Measurements from ENCODE around the gene SLC5A2.

SLC5A2 gene

DNA sequence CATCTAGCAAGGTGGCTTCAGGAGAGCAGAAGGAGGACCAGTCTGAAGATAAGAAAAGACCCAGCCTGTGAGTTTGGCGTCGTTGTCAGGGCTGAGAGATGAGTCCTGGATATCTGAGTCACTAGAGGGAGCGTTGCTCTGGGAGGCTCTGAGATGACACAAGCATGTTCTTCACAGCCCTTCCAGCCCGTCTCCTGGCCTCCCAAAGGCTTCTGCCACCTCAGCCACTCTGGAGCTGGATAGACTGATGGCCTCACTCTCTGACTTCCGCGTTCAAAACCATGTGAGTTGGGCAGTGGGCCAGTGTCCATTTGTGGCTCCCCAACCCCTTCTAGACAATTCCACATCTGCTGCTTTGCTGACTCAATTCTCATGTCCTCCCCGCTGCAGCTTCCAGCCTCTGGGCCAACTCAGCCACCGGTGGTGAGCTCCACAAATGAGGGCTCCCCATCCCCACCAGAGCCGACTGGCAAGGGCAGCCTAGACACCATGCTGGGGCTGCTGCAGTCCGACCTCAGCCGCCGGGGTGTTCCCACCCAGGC, 8.7 kb upstream of the SLC5A2 start:
- H3F3A ChIP-seq (ENCODE audit: insufficient read depth, low read length), result no peaks in the 10 kb centered on the region
- H3K9me3 ChIP-seq (replicated peaks; ENCODE audit: insufficient read depth, low read length), result no peaks in the 10 kb centered on the region
- no peak for DNase-seq
- no peaks in the 10 kb centered on the region for H3K79me2 ChIP-seq (ENCODE audit: low read length)
- no peak overlapping the region for H3K4me3 ChIP-seq (ENCODE audit: low read length)
- H3K27ac ChIP-seq (ENCODE audit: low read length), result no peak overlapping the region
- TF ChIP-seq, protein P1, sequence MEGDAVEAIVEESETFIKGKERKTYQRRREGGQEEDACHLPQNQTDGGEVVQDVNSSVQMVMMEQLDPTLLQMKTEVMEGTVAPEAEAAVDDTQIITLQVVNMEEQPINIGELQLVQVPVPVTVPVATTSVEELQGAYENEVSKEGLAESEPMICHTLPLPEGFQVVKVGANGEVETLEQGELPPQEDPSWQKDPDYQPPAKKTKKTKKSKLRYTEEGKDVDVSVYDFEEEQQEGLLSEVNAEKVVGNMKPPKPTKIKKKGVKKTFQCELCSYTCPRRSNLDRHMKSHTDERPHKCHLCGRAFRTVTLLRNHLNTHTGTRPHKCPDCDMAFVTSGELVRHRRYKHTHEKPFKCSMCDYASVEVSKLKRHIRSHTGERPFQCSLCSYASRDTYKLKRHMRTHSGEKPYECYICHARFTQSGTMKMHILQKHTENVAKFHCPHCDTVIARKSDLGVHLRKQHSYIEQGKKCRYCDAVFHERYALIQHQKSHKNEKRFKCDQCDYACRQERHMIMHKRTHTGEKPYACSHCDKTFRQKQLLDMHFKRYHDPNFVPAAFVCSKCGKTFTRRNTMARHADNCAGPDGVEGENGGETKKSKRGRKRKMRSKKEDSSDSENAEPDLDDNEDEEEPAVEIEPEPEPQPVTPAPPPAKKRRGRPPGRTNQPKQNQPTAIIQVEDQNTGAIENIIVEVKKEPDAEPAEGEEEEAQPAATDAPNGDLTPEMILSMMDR (IDR thresholded peaks at IDR 0.05; ENCODE audit: low read length), result no peak
- no peak for TF ChIP-seq EZH2phosphoT487 (IDR thresholded peaks at IDR 0.05; ENCODE audit: low read length)
- TF ChIP-seq EZH2 (optimal IDR thresholded peaks at IDR 0.05; ENCODE audit: low read depth, low read length), result no peak
- no peaks in the 10 kb centered on the region for H4K20me1 ChIP-seq (ENCODE audit: insufficient read depth, low read length)
- no peaks in the 10 kb centered on the region for H3K36me3 ChIP-seq (replicated peaks; ENCODE audit: insufficient read depth, low read length)
- H3K9ac ChIP-seq (ENCODE audit: low read length), result no peak overlapping the region
- no peak overlapping the region for H2AFZ ChIP-seq (ENCODE audit: low read length)
- H3K4me1 ChIP-seq (ENCODE audit: low read length), result no peaks in the 10 kb centered on the region
- no peak overlapping the region for H3K4me2 ChIP-seq (ENCODE audit: low read depth, low read length)
- peaks cover 30% of the 10 kb centered on the region for H3K27me3 ChIP-seq (replicated peaks; ENCODE audit: insufficient read depth, low read length)
- H3K9me2 ChIP-seq (replicated peaks; ENCODE audit: insufficient read depth, low read length), result no peaks in the 10 kb centered on the region

DNA sequence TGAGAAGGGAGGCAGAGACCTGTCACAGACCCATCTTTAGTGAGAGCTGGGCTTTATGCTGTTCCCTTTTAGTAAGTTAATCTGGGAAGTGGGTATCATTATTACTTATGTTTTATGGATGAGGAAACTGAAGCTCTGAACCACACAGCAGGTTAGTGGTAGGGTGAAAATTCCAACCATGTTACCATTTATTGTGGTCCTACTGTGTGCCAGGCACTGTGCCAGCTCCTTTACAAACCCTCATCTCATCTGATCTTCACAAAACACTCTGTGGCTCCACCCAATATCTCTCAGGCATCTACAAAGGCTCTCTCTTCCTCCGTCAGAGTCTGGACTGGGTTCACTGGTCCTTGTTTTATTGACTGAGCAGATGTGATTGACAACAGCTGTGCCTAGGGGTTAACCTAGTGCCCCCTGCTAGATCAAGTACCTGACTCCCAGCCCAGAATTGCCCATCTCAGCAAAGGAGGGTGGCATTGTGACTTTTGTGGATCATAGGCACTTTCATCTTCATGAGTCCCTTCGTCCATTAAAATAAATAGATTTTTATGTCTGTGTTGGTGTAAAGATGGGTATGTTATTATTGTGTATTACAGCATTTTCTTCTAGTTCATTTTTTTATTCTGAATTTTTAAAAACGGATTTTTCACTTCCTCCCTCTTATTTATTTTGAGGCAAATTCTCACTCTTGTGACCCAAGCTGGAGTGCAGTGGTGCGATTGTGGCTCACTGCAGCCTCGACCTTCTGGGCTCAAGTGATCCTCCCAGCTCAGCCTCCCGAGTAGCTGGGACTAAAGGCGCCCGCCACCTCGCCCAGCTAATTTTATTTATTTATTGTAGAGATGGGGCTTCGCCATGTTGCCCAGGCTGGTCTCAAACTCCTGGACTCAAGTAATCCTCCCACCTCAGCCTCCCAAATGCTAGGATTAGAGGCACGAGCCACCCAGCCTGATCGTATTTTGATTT, 7.9 kb upstream of the SLC5A2 start:
- Histone ChIP-seq H3K4me3 (ENCODE audit: low read length) (no peak overlapping the region), H2AFZ (ENCODE audit: low read length) (no peak overlapping the region), H3K36me3 (replicated peaks; ENCODE audit: insufficient read depth, low read length) (no peaks in the 10 kb centered on the region), H3K79me2 (ENCODE audit: low read length) (no peaks in the 10 kb centered on the region), H4K20me1 (ENCODE audit: insufficient read depth, low read length) (no peaks in the 10 kb centered on the region), H3K9me3 (replicated peaks; ENCODE audit: insufficient read depth, low read length) (no peaks in the 10 kb centered on the region), H3K27me3 (replicated peaks; ENCODE audit: insufficient read depth, low read length) (peaks cover 30% of the 10 kb centered on the region), H3F3A (ENCODE audit: insufficient read depth, low read length) (no peaks in the 10 kb centered on the region), H3K4me1 (ENCODE audit: low read length) (no peaks in the 10 kb centered on the region), H3K4me2 (ENCODE audit: low read depth, low read length) (no peak overlapping the region), H3K27ac (ENCODE audit: low read length) (no peak overlapping the region), H3K9ac (ENCODE audit: low read length) (no peak overlapping the region), H3K9me2 (replicated peaks; ENCODE audit: insufficient read depth, low read length) (no peaks in the 10 kb centered on the region)
- no peak for DNase-seq
- no peak for TF ChIP-seq EZH2phosphoT487 (IDR thresholded peaks at IDR 0.05; ENCODE audit: low read length)

DNA sequence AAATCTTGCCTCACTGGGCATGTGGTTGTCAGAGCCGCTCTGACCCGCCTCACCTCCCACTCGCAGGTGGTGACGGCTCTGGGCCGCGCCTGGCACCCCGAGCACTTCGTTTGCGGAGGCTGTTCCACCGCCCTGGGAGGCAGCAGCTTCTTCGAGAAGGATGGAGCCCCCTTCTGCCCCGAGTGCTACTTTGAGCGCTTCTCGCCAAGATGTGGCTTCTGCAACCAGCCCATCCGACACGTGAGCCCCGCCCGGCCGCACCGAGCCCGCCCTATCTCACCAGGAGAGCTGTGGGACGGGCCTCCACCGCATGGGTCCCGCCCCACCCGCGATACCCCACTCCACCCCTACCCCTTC, 7.0 kb upstream of the SLC5A2 start:
- H3K9me3 ChIP-seq (replicated peaks; ENCODE audit: insufficient read depth, low read length), result no peaks in the 10 kb centered on the region
- H3K79me2 ChIP-seq (ENCODE audit: low read length), result no peaks in the 10 kb centered on the region
- H2AFZ ChIP-seq (ENCODE audit: low read length), result no peak overlapping the region
- H3K4me3 ChIP-seq (ENCODE audit: low read length), result no peak overlapping the region
- H3K27me3 ChIP-seq (replicated peaks; ENCODE audit: insufficient read depth, low read length), result peaks cover 30% of the 10 kb centered on the region
- no peak for DNase-seq
- H3K36me3 ChIP-seq (replicated peaks; ENCODE audit: insufficient read depth, low read length), result no peaks in the 10 kb centered on the region
- no peak overlapping the region for H3K4me2 ChIP-seq (ENCODE audit: low read depth, low read length)
- H3F3A ChIP-seq (ENCODE audit: insufficient read depth, low read length), result no peaks in the 10 kb centered on the region
- no peaks in the 10 kb centered on the region for H3K9me2 ChIP-seq (replicated peaks; ENCODE audit: insufficient read depth, low read length)
- no peak for TF ChIP-seq EZH2 (optimal IDR thresholded peaks at IDR 0.05; ENCODE audit: low read depth, low read length)
- no peak for TF ChIP-seq EZH2phosphoT487 (IDR thresholded peaks at IDR 0.05; ENCODE audit: low read length)
- TF ChIP-seq, protein P1 (IDR thresholded peaks at IDR 0.05; ENCODE audit: low read length), result no peak
- no peak overlapping the region for H3K9ac ChIP-seq (ENCODE audit: low read length)
- H3K27ac ChIP-seq (ENCODE audit: low read length), result no peak overlapping the region
- no peaks in the 10 kb centered on the region for H4K20me1 ChIP-seq (ENCODE audit: insufficient read depth, low read length)
- no peaks in the 10 kb centered on the region for H3K4me1 ChIP-seq (ENCODE audit: low read length)
